Activated T-cell treated with anti-CD3 and anti-CD28 coated beads for 24 hours (primary cell): Measurements from ENCODE around the gene CEP72.
"Not testable (repeated sequence)": the region's sequence is repeated elsewhere in the genome, so short reads cannot be mapped to it uniquely, and the experiment has no call there.

Experiments
- DNase-seq: peaks from one replicate; pipeline ENCODE4 v3.0.0-alpha.2; 2020; ENCODE audit warnings: low read depth

CEP72 gene

GRCh38 chr5:598564-598890, 13.6 kb upstream of the CEP72 start:
- no peak for DNase-seq

- DNase-seq: no peak
These were observed 11.1 kb upstream of the CEP72 start for GRCh38 chr5:600886-601541.

GRCh38 chr5:601771-602465, 10.2 kb upstream of the CEP72 start:
- no peak for DNase-seq

- DNase-seq: no peak
These were observed 9.6 kb upstream of the CEP72 start for GRCh38 chr5:602466-603035.

GRCh38 chr5:603081-603998, 8.8 kb upstream of the CEP72 start:
- no peak for DNase-seq

- no peak for DNase-seq
These were observed 7.7 kb upstream of the CEP72 start for GRCh38 chr5:604391-604831.

GRCh38 chr5:605090-605489, 7.0 kb upstream of the CEP72 start:
- not testable (repeated sequence) for DNase-seq

GRCh38 chr5:606061-606460, 6.1 kb upstream of the CEP72 start:
- DNase-seq: no peak

- no peak for DNase-seq
These were observed 5.4 kb upstream of the CEP72 start for GRCh38 chr5:606526-607399.

GRCh38 chr5:607541-608428, 4.4 kb upstream of the CEP72 start:
- no peak for DNase-seq

GRCh38 chr5:608429-609370, 3.4 kb upstream of the CEP72 start:
- DNase-seq: no peak

- no peak for DNase-seq
These were observed 2.6 kb upstream of the CEP72 start for GRCh38 chr5:609506-609905.

GRCh38 chr5:610011-610743, 2.0 kb upstream of the CEP72 start:
- no peak for DNase-seq

- no peak for DNase-seq
These were observed 1.1 kb upstream of the CEP72 start for GRCh38 chr5:610744-611730.

GRCh38 chr5:612498-613424, 621 bp downstream of the CEP72 start:
- DNase-seq: peak; percentile 19

GRCh38 chr5:616484-617039, 4.4 kb downstream of the CEP72 start:
- DNase-seq: no peak
